ENCODE data around the gene TMEM269.

Gene TMEM269

GRCh38 chr1:42822800-42823392 lies 38.1 kb downstream of the TMEM269 start:
- DNase-seq (ENCODE audit: low read depth): peak; percentile 38

DNA sequence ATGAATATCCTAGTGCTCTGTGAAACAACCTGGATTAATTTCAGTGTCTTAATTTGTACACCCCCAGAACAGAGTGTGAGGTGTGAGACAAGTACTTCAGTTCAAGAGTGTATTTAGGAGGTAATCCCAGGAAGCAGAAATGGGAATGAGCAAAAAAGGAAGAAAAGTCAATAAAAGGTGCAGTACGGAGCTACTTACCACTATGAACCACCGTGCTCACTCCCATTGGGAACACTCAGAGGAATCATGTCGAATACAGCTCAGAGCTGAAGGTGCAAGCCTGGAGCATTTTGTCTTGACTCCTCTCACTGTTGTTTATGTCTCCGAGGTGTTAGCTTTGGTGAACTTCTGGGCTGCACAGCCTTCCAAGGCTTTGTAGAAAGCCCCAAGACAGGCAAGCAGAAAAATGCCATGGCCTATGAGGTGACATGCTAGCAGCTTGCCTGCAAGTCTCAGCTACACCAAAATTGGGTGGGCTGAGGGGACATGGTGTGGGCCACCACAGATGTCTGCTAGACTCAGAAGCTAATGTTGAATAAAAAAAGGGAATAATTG lies 39.8 kb downstream of the TMEM269 start:
- no peak for DNase-seq (ENCODE audit: low read depth)

DNA sequence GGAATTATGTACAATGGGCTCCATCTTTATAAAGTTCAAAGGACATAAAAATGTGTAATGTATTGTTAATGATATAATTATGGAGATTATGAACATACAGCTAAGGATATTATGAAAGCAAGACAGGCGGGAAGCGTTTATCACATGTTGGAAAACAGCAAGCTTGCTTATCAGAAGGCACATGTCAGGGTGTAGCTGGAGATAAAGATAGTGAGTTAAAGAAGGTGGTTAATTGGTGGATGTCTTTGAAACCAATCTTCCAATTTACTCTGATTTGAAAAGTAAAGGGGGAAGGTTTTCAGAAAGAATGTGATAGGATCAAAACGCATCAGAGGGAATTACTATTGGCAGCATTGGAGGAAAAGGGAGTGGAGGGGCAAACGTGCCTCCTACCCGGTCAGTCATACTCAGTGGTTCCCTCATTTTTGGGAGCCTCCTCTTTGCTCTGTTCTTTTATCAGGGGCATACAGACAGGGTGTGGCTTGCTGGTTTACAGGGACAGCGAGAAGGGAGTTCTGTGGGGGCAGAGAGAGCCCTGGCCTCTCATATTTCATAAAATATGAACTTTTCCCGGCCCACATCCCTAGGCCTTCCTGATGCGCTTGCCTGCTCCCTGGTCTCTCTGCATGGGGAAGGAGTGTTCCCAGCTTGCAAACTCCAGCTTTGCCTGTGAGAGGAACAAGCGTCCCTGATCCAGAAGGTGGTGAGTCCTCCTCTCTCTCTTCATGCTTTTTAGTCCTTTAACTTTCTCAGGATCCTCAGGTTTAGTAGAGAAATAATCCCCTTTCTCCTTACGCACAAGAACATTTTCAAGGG lies 40.5 kb downstream of the TMEM269 start:
- DNase-seq (ENCODE audit: low read depth): no peak

GRCh38 chr1:42830631-42831030 lies 45.8 kb downstream of the TMEM269 start:
- no peak for DNase-seq (ENCODE audit: low read depth)

- no peak for DNase-seq (ENCODE audit: low read depth)
These were observed 46.5 kb downstream of the TMEM269 start for GRCh38 chr1:42831273-42831672.

- no peak for DNase-seq (ENCODE audit: low read depth)
These were observed 48.0 kb downstream of the TMEM269 start for GRCh38 chr1:42832641-42833240.

- DNase-seq (ENCODE audit: low read depth): no peak
These were observed 49.2 kb downstream of the TMEM269 start for GRCh38 chr1:42833981-42834380.

DNA sequence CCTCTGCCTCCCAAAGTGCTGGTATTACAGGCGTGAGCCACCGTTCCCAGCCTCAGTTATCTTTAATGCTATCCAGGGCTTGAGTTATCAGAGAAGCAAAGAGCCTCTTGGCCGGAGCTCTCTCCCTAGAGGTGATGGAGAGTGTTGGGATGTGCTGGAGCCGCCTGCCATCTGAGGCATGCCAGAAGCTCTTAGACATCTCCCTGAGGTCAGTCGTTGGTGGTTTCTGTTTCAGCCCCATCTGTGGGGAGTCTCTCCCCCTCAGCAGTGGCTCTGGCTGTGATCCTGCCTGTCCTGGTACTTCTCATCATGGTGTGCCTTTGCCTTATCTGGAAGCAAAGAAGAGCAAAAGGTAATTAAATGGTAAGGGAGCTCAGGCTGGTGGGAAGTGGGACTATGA lies 50.0 kb downstream of the TMEM269 start:
- DNase-seq (ENCODE audit: low read depth): no peak

GRCh38 chr1:42835422-42835821 lies 50.6 kb downstream of the TMEM269 start:
- DNase-seq (ENCODE audit: low read depth): no peak

DNA sequence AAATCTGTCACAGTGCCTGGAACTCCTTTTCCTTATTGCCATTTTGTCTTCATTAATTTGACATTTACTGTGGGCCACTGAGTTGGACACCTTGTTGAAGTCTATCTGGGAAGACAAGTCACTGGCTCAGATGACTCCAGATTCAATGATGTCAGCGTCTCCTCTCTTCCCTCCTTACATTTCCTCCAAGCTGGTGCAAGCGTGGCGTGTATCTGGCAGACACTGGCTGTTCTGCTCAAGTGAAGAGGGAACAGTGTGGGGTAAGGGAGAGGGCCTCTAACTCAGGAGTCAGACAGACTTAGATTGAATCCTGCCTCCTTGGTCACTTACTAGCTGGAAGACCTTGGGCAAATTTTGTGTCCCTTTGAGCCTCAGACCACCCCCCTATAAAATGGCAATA lies 52.9 kb downstream of the TMEM269 start:
- DNase-seq (ENCODE audit: low read depth): no peak

DNA sequence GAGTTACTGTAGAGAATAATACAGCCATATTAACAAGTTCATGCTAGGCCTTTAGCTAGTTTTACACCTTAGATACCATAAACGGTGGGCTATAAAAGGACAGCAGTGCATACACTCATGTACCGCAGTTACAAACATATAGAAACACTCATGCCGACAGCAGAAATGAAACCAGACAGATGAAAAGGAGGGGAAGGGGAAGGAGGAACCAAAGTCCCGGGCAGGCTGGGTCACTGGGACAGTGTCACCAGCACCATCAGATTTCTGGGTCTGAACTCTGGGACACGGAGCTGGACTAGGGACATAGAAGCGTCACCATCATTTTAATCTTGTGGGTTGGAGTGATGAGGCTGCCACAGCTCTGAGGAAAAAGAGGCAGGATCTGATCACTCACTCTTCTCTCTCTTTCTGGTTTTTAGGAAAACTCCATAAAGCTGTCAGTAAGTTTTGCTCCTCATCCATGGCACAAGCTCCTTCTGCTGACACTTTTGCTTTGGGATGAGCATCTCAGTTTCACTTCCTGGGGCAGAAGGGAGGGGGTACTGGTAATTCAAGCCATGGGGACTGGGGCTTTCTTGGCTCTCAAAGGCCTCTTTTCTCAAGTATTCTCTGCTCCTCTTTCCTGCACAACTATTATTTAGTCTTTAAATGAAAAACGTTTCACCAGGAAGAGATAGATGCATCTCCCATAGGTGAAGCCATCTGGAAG lies 53.8 kb downstream of the TMEM269 start:
- no peak for DNase-seq (ENCODE audit: low read depth)

DNA sequence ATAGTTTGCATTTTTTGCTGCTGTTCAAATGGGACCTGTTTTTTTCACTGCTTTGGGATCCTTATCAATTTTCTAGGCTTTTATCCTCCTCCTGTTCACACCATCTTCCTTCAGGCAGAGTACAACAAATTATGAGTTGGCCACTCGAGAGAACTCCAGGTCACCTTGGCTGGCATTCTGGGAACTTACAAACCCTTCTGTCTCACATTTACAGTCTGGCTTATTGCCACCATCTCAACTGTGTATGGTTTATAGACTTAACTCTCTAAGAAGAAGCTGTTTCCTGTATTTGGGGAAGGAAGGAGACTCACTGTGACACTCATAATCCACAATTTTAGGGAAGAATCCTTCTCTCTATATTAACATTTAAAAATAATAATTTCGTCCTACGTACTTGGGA lies 56.2 kb downstream of the TMEM269 start:
- no peak for DNase-seq (ENCODE audit: low read depth)

- DNase-seq (ENCODE audit: low read depth): no peak
These were observed 56.8 kb downstream of the TMEM269 start for GRCh38 chr1:42841440-42842147.

DNA sequence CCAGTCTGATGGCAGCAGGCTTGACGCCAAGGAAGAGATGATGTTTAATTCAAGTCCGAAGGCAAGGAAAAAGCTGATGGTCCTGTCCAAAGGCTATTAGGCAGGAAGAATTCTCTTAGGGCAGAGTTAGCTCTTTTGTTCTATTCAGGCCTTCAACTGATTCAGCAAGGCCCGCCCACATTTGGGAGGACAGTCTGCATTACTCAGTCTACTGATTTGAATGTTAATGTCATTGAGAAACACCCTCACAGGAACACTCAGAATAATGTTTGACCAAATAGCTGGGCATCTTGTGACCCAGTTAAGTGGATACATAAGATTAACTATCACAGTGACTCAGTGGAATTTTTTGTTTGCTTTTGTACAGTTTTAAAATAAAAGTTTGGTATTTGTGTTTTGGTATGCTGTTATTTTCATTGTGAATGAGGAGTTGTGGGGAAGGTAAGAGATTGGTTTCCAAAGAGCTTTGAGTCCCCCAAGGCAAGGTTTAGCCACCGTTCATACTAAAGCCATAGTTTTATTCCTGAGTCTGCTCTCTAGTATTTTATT lies 59.9 kb downstream of the TMEM269 start:
- DNase-seq (ENCODE audit: low read depth): peak; percentile 50

GRCh38 chr1:42845193-42845592 lies 60.4 kb downstream of the TMEM269 start:
- no peak for DNase-seq (ENCODE audit: low read depth)

GRCh38 chr1:42845866-42846256 lies 61.1 kb downstream of the TMEM269 start:
- DNase-seq (ENCODE audit: low read depth): no peak

DNA sequence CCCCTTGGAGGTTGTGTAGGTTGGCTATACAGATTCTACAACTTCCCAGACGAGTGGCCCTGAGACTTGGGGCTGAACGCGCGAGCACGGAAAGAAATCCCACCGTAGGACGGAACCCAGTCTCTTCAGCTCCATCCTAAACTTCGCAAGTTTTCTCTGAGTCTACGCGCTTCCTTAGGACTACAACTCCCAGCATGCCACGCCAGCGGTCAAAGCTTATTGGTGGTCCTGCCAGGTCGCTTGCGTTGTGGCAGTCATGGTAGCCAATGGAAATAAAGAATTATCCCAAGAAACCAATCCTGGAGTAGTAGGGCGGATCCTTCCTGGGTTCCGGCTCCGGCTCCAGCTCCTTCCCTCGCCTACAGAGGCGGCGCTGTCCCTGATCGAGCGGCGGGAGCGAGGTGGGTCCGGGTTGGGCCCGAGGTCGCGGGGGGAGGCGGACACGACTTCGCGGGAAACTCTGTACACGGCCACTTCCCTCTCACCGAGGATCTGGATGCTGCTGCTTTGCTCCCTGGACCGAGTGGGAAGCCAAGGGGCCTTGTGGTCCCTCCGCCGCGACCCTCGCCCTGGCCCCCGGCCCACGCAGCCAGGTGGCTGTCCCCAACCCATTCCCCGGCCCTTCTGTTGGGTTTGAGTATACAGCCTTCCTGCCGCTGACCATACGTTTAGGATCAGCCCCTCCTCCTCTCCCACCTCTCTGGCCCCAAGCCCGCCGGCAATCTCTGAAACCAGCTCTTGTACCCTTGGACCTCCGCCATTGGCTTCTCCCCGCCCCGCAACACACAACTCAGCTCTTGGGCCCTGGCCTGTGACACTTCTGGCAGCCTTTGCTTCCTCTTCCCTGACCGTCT lies 61.7 kb downstream of the TMEM269 start, which contains the start of gene ZNF691:
Gene ZNF691 (plus strand): TSS at position 357 of the 854 bp plus-strand sequence. CDS start 3,046 bp downstream, outside the sequence.
- DNase-seq (ENCODE audit: low read depth): peak; percentile 97

- DNase-seq (ENCODE audit: low read depth): no peak
These were observed 62.4 kb downstream of the TMEM269 start for GRCh38 chr1:42847111-42847595.

GRCh38 chr1:42847721-42848460 lies 63.1 kb downstream of the TMEM269 start:
- no peak for DNase-seq (ENCODE audit: low read depth)

Data from stromal cell of bone marrow (primary cell).